ENCODE results near the gene ZNF582.

DNA sequence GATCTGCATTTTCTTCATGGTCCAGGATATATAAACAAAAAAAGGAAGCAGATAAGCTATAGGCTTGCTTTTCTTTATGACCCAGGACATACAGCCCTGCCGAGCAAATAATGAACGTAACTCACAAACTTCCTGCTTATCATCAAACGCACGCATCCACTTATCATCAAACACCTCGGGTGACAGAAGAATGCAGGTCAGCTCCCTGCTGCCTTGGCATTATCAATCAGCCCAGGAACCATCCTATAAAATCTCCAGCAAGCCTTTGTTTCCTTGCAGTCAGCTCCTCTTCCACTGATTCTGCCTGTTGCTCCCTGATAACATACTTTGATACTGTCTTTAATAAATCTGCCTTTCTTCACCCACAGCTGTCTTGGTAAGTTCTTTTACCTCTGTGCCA, 5.5 kb upstream of the ZNF582 start:
- TF ChIP-seq, protein P1, sequence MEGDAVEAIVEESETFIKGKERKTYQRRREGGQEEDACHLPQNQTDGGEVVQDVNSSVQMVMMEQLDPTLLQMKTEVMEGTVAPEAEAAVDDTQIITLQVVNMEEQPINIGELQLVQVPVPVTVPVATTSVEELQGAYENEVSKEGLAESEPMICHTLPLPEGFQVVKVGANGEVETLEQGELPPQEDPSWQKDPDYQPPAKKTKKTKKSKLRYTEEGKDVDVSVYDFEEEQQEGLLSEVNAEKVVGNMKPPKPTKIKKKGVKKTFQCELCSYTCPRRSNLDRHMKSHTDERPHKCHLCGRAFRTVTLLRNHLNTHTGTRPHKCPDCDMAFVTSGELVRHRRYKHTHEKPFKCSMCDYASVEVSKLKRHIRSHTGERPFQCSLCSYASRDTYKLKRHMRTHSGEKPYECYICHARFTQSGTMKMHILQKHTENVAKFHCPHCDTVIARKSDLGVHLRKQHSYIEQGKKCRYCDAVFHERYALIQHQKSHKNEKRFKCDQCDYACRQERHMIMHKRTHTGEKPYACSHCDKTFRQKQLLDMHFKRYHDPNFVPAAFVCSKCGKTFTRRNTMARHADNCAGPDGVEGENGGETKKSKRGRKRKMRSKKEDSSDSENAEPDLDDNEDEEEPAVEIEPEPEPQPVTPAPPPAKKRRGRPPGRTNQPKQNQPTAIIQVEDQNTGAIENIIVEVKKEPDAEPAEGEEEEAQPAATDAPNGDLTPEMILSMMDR (IDR thresholded peaks at IDR 0.05) = no peak
- TF ChIP-seq POLR2A (IDR thresholded peaks at IDR 0.05) = no peak
